Suprapubic skin (tissue), 4 donors: ENCODE measurements around the gene DOK5.

Experiments used
- EP300 ChIP-seq: sonication (generic); formaldehyde crosslinking; IDR thresholded peaks from one replicate; pipeline ENCODE4 v1.6.1; 2017; ENCODE audit warnings: antibody characterized with exemption
- POLR2A ChIP-seq, 2 donors: fragments of 450-650 bp; IDR thresholded peaks; one replicate each; pipeline ENCODE4 v1.6.1; 2017; ENCODE audit warnings: antibody characterized with exemption in 2 of 2, mild to moderate bottlenecking in 2 of 2, moderate library complexity in 2 of 2
- POLR2AphosphoS5 ChIP-seq, 3 donors: sonication (generic); formaldehyde crosslinking; IDR thresholded peaks; one replicate each; pipeline ENCODE4 v1.6.1; 2017; ENCODE audit warnings: antibody characterized with exemption in 3 of 3
- TF ChIP-seq, protein P1 (sequence below), 2 donors: fragments of 200-600 bp in 1 of 2; fragments of 450-650 bp in 1 of 2; sonication (generic) in 1 of 2; IDR thresholded peaks; one replicate each; pipeline ENCODE4 v1.5.1; 2016 to 2019; ENCODE audit warnings: antibody characterized with exemption in 2 of 2, mild to moderate bottlenecking in 1 of 2, moderate library complexity in 1 of 2

DNA sequence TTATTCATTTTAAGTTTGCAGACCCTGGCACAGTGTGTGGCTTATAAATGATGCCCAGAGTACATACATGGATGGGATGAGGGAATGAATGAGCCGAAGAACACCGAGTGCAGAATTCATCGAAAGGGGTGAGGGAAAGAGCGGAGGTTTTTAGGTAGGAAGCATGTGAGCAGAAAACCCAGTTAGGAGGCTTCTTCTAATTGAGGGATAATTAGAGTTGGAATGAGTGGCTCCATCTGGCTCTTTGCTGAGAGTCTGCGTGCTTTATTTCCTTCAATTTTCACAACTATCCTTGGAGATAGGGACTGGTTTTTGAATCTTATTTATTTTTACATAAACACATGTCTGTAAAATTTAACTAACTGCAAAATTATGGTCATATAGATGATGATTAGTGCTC, 150.7 kb downstream of the DOK5 start:
- TF ChIP-seq, protein P1, sequence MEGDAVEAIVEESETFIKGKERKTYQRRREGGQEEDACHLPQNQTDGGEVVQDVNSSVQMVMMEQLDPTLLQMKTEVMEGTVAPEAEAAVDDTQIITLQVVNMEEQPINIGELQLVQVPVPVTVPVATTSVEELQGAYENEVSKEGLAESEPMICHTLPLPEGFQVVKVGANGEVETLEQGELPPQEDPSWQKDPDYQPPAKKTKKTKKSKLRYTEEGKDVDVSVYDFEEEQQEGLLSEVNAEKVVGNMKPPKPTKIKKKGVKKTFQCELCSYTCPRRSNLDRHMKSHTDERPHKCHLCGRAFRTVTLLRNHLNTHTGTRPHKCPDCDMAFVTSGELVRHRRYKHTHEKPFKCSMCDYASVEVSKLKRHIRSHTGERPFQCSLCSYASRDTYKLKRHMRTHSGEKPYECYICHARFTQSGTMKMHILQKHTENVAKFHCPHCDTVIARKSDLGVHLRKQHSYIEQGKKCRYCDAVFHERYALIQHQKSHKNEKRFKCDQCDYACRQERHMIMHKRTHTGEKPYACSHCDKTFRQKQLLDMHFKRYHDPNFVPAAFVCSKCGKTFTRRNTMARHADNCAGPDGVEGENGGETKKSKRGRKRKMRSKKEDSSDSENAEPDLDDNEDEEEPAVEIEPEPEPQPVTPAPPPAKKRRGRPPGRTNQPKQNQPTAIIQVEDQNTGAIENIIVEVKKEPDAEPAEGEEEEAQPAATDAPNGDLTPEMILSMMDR (IDR thresholded peaks at IDR 0.05): no peak
- no peak for TF ChIP-seq EP300
- TF ChIP-seq POLR2A (IDR thresholded peaks at IDR 0.05): no peak
- TF ChIP-seq POLR2AphosphoS5 (IDR thresholded peaks at IDR 0.05): no peak
